Measurements from ENCODE around the gene PELI1.

Gene PELI1

DNA sequence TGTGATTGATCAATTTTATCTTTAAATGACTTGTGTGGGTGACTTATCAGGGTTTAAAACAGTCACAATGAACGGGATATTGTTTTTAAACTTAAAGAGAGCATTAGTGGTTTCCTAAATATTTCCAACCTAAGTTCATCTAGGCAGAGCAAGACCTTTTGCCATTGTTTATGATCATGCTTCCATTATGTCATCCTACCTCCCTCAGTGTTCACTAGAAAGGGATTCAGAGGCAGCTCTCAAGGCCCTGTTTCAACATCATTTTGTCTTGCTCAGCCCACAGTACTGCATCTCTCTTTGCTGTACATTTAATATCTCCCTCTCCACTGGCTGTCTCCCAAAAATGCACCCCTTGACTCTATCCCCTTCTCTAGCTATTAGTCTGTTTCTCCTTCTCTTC is 21.5 kb upstream of the PELI1 start:
- peaks cover 3% of the 10 kb centered on the region for H3K4me1 ChIP-seq (ENCODE audit: insufficient read depth, low read length, poor library complexity, severe bottlenecking)
- H3K4me3 ChIP-seq (ENCODE audit: low read length, poor library complexity, severe bottlenecking), result no peak overlapping the region
- H4K20me1 ChIP-seq (ENCODE audit: insufficient read depth, low read length, poor library complexity, severe bottlenecking), result no peaks in the 10 kb centered on the region
- H3K79me2 ChIP-seq (ENCODE audit: insufficient read depth, low read length), result no peaks in the 10 kb centered on the region
- H2AFZ ChIP-seq (ENCODE audit: low read length), result no peak overlapping the region
- no peak overlapping the region for H3K4me2 ChIP-seq (ENCODE audit: low read depth, low read length, poor library complexity, severe bottlenecking)
- no peak for TF ChIP-seq EZH2phosphoT487 (IDR thresholded peaks at IDR 0.05; ENCODE audit: borderline replicate concordance)
- TF ChIP-seq, protein P1, sequence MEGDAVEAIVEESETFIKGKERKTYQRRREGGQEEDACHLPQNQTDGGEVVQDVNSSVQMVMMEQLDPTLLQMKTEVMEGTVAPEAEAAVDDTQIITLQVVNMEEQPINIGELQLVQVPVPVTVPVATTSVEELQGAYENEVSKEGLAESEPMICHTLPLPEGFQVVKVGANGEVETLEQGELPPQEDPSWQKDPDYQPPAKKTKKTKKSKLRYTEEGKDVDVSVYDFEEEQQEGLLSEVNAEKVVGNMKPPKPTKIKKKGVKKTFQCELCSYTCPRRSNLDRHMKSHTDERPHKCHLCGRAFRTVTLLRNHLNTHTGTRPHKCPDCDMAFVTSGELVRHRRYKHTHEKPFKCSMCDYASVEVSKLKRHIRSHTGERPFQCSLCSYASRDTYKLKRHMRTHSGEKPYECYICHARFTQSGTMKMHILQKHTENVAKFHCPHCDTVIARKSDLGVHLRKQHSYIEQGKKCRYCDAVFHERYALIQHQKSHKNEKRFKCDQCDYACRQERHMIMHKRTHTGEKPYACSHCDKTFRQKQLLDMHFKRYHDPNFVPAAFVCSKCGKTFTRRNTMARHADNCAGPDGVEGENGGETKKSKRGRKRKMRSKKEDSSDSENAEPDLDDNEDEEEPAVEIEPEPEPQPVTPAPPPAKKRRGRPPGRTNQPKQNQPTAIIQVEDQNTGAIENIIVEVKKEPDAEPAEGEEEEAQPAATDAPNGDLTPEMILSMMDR (conservative IDR thresholded peaks at IDR 0.05; ENCODE audit: low read length), result no peak
- H3K27me3 ChIP-seq (ENCODE audit: insufficient read depth, low read length, poor library complexity, severe bottlenecking), result no peaks in the 10 kb centered on the region
- H3K9me2 ChIP-seq (replicated peaks; ENCODE audit: low read depth, low read length), result no peaks in the 10 kb centered on the region
- no peaks in the 10 kb centered on the region for H3F3A ChIP-seq (ENCODE audit: low read depth)
- H3K9ac ChIP-seq (ENCODE audit: low read depth, low read length, poor library complexity, severe bottlenecking), result no peak overlapping the region
- H3K36me3 ChIP-seq (ENCODE audit: insufficient read depth, low read length), result no peaks in the 10 kb centered on the region
- no peaks in the 10 kb centered on the region for H3K9me3 ChIP-seq (ENCODE audit: insufficient read depth, low read depth, low read length)

DNA sequence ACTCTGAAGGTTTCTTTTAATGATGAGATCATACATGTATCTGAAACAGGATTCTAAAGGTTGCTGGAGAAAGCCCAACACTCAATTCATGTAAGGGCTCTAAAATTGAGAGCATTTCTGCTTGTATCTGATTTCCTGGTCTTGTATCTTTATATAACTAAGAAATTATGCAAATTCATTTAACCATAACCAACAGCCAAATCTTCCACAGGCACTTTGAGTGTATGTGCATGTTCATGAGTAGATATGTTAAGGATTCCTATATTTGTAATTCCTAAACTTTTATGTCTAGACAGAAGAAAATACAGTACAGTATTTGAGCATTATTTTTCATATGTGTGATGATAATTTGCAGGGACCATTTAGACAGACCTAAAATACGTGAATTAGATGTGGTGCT is 20.4 kb upstream of the PELI1 start:
- no peak overlapping the region for H3K4me2 ChIP-seq (ENCODE audit: low read depth, low read length, poor library complexity, severe bottlenecking)
- no peaks in the 10 kb centered on the region for H3F3A ChIP-seq (ENCODE audit: low read depth)
- no peak overlapping the region for H3K4me3 ChIP-seq (ENCODE audit: low read length, poor library complexity, severe bottlenecking)
- no peaks in the 10 kb centered on the region for H3K36me3 ChIP-seq (ENCODE audit: insufficient read depth, low read length)
- no peak overlapping the region for H3K9ac ChIP-seq (ENCODE audit: low read depth, low read length, poor library complexity, severe bottlenecking)
- TF ChIP-seq, protein P1 (conservative IDR thresholded peaks at IDR 0.05; ENCODE audit: low read length), result no peak
- no peak for TF ChIP-seq EZH2phosphoT487 (IDR thresholded peaks at IDR 0.05; ENCODE audit: borderline replicate concordance)
- H3K79me2 ChIP-seq (ENCODE audit: insufficient read depth, low read length), result no peaks in the 10 kb centered on the region
- peaks cover 3% of the 10 kb centered on the region for H3K4me1 ChIP-seq (ENCODE audit: insufficient read depth, low read length, poor library complexity, severe bottlenecking)
- H2AFZ ChIP-seq (ENCODE audit: low read length), result no peak overlapping the region
- H4K20me1 ChIP-seq (ENCODE audit: insufficient read depth, low read length, poor library complexity, severe bottlenecking), result no peaks in the 10 kb centered on the region
- no peaks in the 10 kb centered on the region for H3K27me3 ChIP-seq (ENCODE audit: insufficient read depth, low read length, poor library complexity, severe bottlenecking)
- H3K9me2 ChIP-seq (replicated peaks; ENCODE audit: low read depth, low read length), result no peaks in the 10 kb centered on the region
- no peaks in the 10 kb centered on the region for H3K9me3 ChIP-seq (ENCODE audit: insufficient read depth, low read depth, low read length)

DNA sequence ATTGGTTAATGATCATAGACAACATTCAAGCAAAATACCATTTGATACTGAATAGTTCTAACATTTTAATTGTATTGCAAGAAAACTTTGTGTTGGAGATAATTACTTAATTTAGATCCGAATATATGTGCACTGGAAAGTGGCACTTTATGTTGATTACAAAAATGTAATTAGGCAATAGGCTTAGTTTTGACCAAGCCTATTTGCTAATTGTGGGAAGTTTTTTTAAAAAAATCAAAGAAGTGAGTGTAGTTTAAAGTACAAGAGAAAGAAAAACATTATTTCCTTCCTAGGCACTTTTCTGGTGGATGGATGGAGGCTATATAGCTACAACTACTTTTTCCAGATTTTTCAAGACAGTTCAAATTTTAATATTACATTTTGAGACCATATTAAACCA is 18.3 kb upstream of the PELI1 start:
- H4K20me1 ChIP-seq (ENCODE audit: insufficient read depth, low read length, poor library complexity, severe bottlenecking), result no peaks in the 10 kb centered on the region
- peaks cover 3% of the 10 kb centered on the region for H3K4me1 ChIP-seq (ENCODE audit: insufficient read depth, low read length, poor library complexity, severe bottlenecking)
- no peaks in the 10 kb centered on the region for H3K9me3 ChIP-seq (ENCODE audit: insufficient read depth, low read depth, low read length)
- H3K9me2 ChIP-seq (replicated peaks; ENCODE audit: low read depth, low read length), result no peaks in the 10 kb centered on the region
- no peaks in the 10 kb centered on the region for H3K27me3 ChIP-seq (ENCODE audit: insufficient read depth, low read length, poor library complexity, severe bottlenecking)
- H3K4me3 ChIP-seq (ENCODE audit: low read length, poor library complexity, severe bottlenecking), result no peak overlapping the region
- no peak overlapping the region for H3K4me2 ChIP-seq (ENCODE audit: low read depth, low read length, poor library complexity, severe bottlenecking)
- no peak overlapping the region for H2AFZ ChIP-seq (ENCODE audit: low read length)
- H3K36me3 ChIP-seq (ENCODE audit: insufficient read depth, low read length), result no peaks in the 10 kb centered on the region
- no peaks in the 10 kb centered on the region for H3K79me2 ChIP-seq (ENCODE audit: insufficient read depth, low read length)
- no peak overlapping the region for H3K9ac ChIP-seq (ENCODE audit: low read depth, low read length, poor library complexity, severe bottlenecking)
- no peaks in the 10 kb centered on the region for H3F3A ChIP-seq (ENCODE audit: low read depth)
- TF ChIP-seq, protein P1 (conservative IDR thresholded peaks at IDR 0.05; ENCODE audit: low read length), result no peak
- no peak for TF ChIP-seq EZH2phosphoT487 (IDR thresholded peaks at IDR 0.05; ENCODE audit: borderline replicate concordance)
